ENCODE results near the gene CARM1. TPM values are rescaled to one million over a fixed set of nuclear protein-coding genes. Genes with fewer than 3 reads are reported as not detected.
A peak's percentile ranks its signal among the peaks of the same experiment; 100 is the strongest.
"Not testable (repeated sequence)": the region's sequence is repeated elsewhere in the genome, so short reads cannot be mapped to it uniquely, and the experiment has no call there.

Gene CARM1
- total RNA-seq, 1 donor from 2014 or later = 88.0 TPM

DNA sequence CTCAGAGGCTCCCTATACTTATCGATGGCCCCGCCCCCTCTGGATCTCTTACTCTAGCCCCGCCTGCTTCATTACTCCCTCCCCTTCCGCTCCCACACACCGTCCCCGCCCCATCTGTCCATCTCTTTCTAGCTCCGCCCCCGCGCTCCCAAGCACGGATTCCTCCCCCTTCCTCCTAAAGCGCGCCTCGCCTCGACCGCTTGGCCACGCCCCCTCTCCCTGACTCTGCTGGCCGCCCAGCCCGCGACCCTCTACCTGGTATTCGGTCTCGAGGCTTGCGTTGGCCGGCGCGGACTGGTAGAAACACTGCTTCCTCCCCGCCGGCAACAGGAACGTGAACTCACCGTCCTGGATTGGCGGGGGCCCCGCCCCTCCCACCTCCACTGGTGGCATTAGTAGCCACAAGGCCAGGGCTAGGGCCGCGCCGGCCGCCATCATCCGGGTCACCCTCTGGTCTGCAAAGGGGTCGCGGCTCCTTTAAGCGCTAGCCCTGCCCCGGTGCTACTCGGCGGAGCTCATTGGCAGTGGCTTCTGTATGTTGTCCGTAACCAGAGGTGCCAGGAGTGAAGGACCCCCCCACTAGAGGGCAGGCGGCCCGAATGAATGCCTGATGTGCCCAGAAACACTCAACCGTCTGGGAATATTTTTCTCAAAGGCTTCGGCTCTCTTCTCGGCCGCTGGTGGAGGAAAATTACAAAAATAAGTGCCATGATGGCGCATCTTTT lies 35.4 kb upstream of the CARM1 start, which contains the start of gene TMED1:
TMED1 (minus strand) TSS at position 459 of the 725 bp plus-strand sequence; CDS start at position 438, 21 bp downstream.
- H3K36me3 Mint-ChIP-seq (ENCODE audit: low read depth) = peaks cover 11% of the 10 kb centered on the region
- H3K9me3 Mint-ChIP-seq = peaks cover 4% of the 10 kb centered on the region
- H3K27ac Mint-ChIP-seq = peak within 1 kb of the TSS; percentile 99
- peak; percentile 93 for DNase-seq (ENCODE audit: low spot score)
- intact Hi-C loops (cut with micrococcal nuclease) = loop anchor here (1.0 kb wide), 9 partner anchors 28 to 271 kb away; partner anchors contain the start of genes CARM1, ILF3, TIMM29 and YIPF2
- H3K4me3 Mint-ChIP-seq = peak within 1 kb of the TSS; percentile 92
- peaks cover 4% of the 10 kb centered on the region for H3K27me3 Mint-ChIP-seq (ENCODE audit: insufficient read depth)
- peaks cover 15% of the 10 kb centered on the region for H3K4me1 Mint-ChIP-seq (ENCODE audit: low read depth)

DNA sequence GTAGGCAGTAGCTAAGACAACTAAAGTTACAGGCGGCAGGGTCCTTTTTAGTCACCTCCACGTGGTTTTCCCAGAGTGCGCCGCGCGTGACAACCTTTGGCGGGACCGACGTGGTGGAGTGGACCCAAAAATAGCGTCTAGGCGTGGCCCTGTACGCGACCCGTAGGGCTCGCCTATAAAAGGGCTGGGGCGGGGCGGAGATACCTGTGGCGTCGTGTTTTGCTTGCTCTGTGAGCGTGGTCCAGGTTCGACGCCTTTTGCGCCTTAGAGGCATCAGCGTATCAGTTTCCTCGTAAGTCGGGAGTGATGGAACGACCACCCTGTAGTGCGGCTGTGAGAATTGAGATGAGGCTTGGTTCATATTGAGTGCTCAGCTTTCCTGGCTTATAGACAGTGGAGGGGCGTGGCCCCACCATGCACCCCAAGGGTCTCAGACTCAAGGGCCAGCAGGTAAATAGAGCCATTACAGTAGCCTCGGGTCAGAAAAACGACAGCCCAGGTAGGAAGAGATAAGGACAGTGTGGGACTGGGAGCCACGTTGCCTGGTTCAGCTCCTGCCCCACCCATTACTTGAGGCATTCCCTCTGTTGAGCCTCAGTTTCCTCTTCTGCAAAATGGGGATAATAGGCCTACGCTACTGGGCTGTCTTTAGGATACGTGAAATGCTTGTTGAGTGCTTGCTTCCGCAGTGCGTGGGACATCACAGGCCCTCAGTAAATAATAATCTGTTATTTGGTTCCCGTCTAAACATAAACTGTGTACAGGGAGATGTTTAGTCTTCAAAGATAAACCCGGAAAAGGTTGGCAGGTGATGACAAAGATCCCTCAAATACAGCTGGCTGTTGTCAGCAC lies 34.6 kb upstream of the CARM1 start:
- peak overlapping the region; percentile 99 for H3K27ac Mint-ChIP-seq
- peak; percentile 77 for DNase-seq (ENCODE audit: low spot score)
- H3K4me3 Mint-ChIP-seq = peak overlapping the region; percentile 92
- peaks cover 4% of the 10 kb centered on the region for H3K9me3 Mint-ChIP-seq
- H3K4me1 Mint-ChIP-seq (ENCODE audit: low read depth) = peaks cover 15% of the 10 kb centered on the region
- peaks cover 4% of the 10 kb centered on the region for H3K27me3 Mint-ChIP-seq (ENCODE audit: insufficient read depth)
- intact Hi-C loops (cut with micrococcal nuclease) = loop anchor here (1.0 kb wide), 7 partner anchors 28 to 271 kb away; partner anchors contain the start of genes ILF3, TIMM29 and YIPF2
- H3K36me3 Mint-ChIP-seq (ENCODE audit: low read depth) = peaks cover 11% of the 10 kb centered on the region

- Mint-ChIP-seq H3K36me3 (ENCODE audit: low read depth) (peaks cover 11% of the 10 kb centered on the region), H3K4me1 (ENCODE audit: low read depth) (peaks cover 15% of the 10 kb centered on the region)
- H3K27ac Mint-ChIP-seq; DNase-seq (ENCODE audit: low spot score); H3K27me3 Mint-ChIP-seq (ENCODE audit: insufficient read depth); H3K4me3 Mint-ChIP-seq; intact Hi-C loops (cut with micrococcal nuclease); H3K9me3 Mint-ChIP-seq: not testable (repeated sequence)
Measured at GRCh38 chr19:10837649-10838048, 33.7 kb upstream of the CARM1 start.

GRCh38 chr19:10838377-10838776 lies 33.0 kb upstream of the CARM1 start:
- intact Hi-C loops (cut with micrococcal nuclease) = no loop called here
- H3K36me3 Mint-ChIP-seq (ENCODE audit: low read depth) = peaks cover 5% of the 10 kb centered on the region

GRCh38 chr19:10839114-10840050 lies 32.0 kb upstream of the CARM1 start:
- Mint-ChIP-seq H3K4me3 (no peak overlapping the region), H3K4me1 (ENCODE audit: low read depth) (peaks cover 15% of the 10 kb centered on the region), H3K27ac (no peak overlapping the region), H3K9me3 (peaks cover 4% of the 10 kb centered on the region), H3K36me3 (ENCODE audit: low read depth) (peaks cover 5% of the 10 kb centered on the region), H3K27me3 (ENCODE audit: insufficient read depth) (peaks cover 4% of the 10 kb centered on the region)
- DNase-seq (ENCODE audit: low spot score) = no peak
- intact Hi-C loops (cut with micrococcal nuclease) = no loop called here

More at GRCh38 chr19:10838377-10838776, 33.0 kb upstream of the CARM1 start:
- Mint-ChIP-seq H3K27me3 (ENCODE audit: insufficient read depth) (peaks cover 4% of the 10 kb centered on the region), H3K27ac (no peak overlapping the region), H3K4me3 (no peak overlapping the region), H3K9me3 (peaks cover 4% of the 10 kb centered on the region), H3K4me1 (ENCODE audit: low read depth) (peaks cover 15% of the 10 kb centered on the region)
- DNase-seq (ENCODE audit: low spot score) = no peak

- Mint-ChIP-seq H3K9me3 (peaks cover 13% of the 10 kb centered on the region), H3K4me3 (no peak overlapping the region), H3K27me3 (ENCODE audit: insufficient read depth) (peaks cover 4% of the 10 kb centered on the region), H3K4me1 (ENCODE audit: low read depth) (no peaks in the 10 kb centered on the region), H3K36me3 (ENCODE audit: low read depth) (peaks cover 3% of the 10 kb centered on the region), H3K27ac (no peak overlapping the region)
- intact Hi-C loops (cut with micrococcal nuclease) = no loop called here
- DNase-seq (ENCODE audit: low spot score) = no peak
Measured at GRCh38 chr19:10842788-10843187, 28.6 kb upstream of the CARM1 start.

DNA sequence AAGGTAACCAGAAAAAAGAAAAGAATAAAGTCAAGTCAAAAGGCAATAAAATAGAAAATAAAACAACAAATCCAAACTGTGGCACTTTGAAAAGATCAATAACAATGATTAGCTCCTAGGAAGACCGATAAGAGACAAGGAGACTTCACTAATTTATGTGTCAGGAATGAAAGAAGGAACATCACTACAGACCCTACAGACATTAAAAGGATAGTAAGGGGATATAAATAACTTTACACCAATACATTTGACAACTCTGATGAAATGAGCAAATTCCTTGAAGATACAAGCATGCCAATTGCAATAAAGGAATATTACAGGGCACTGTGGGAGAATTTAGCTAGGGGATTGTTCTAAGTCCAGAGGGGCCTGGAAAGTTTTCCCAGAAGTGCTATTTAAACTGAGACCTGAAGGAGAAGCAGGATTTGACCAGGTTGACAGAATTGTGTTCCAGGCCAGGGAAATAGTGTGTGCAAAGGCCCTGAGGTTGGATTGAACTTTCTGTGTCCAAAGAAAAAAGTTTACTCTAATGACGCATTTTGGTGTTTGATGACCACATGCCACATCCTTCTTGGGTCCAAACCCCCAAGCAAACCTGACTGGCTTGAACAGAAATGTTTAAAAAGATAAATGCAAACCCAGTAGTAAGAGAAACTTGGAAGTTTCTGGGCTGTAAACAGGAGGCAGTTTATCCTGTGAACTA lies 24.7 kb upstream of the CARM1 start:
- peaks cover 7% of the 10 kb centered on the region for H3K4me1 Mint-ChIP-seq (ENCODE audit: low read depth)
- intact Hi-C loops (cut with micrococcal nuclease) = no loop called here

GRCh38 chr19:10848230-10848856 lies 23.0 kb upstream of the CARM1 start, which contains the start of gene C19orf38:
Gene C19orf38, plus strand, starts transcription at chr19:10848415. Its CDS starts 94 bp downstream, at chr19:10848509.
- H3K36me3 Mint-ChIP-seq (ENCODE audit: low read depth) = peaks cover 3% of the 10 kb centered on the region
- H3K27ac Mint-ChIP-seq = peak within 1 kb of the TSS; percentile 51
- DNase-seq (ENCODE audit: low spot score) = no peak
- H3K4me1 Mint-ChIP-seq (ENCODE audit: low read depth) = peaks cover 7% of the 10 kb centered on the region
- peaks cover 13% of the 10 kb centered on the region for H3K9me3 Mint-ChIP-seq
- H3K4me3 Mint-ChIP-seq = peak within 1 kb of the TSS; percentile 70
- intact Hi-C loops (cut with micrococcal nuclease) = no loop called here
- no peaks in the 10 kb centered on the region for H3K27me3 Mint-ChIP-seq (ENCODE audit: insufficient read depth)

More for the DNA sequence above, 24.7 kb upstream of the CARM1 start:
- Mint-ChIP-seq H3K36me3 (ENCODE audit: low read depth) (peaks cover 3% of the 10 kb centered on the region), H3K4me3 (no peak overlapping the region), H3K27ac (no peak overlapping the region), H3K27me3 (ENCODE audit: insufficient read depth) (no peaks in the 10 kb centered on the region), H3K9me3 (peaks cover 13% of the 10 kb centered on the region)
- DNase-seq (ENCODE audit: low spot score) = no peak

- Mint-ChIP-seq H3K4me1 (ENCODE audit: low read depth) (peaks cover 7% of the 10 kb centered on the region), H3K27me3 (ENCODE audit: insufficient read depth) (no peaks in the 10 kb centered on the region), H3K9me3 (peaks cover 9% of the 10 kb centered on the region), H3K36me3 (ENCODE audit: low read depth) (peaks cover 3% of the 10 kb centered on the region), H3K4me3 (no peak overlapping the region), H3K27ac (no peak overlapping the region)
- DNase-seq (ENCODE audit: low spot score) = no peak
- intact Hi-C loops (cut with micrococcal nuclease) = no loop called here
Measured at GRCh38 chr19:10850631-10851030, 20.7 kb upstream of the CARM1 start.

DNA sequence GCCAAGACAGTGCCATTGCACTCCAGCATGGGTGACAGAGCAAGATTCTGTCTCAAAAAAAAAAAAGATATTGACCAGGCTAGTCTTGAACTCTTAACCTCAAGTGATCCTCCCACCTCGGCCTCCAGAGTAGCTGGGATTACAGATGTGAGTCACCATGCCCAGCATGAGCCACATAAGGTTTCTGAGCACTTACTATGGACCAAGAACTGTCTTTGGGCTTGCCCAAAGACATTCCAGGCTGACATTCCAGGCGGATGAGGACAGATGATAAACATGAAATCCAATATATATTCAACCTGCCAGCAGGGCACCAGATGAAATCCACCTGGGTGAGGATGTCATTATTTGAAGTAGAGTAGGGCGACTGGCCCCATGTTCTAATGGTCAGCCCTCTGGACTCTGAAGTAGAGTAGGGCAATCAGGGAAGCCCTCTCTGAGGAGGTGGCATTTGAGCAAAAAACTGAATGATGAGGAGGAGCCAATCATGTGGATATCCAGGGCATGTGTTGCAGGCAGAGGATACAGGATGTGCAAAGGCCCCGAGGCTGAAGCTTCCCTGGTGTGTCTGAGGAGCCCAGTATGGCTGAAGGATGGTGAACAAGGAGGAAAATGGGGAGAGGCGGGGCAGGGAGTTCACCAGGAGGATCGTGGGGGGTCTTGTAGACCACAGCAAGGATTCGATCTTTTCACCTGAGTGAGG lies 19.1 kb upstream of the CARM1 start:
- Mint-ChIP-seq H3K27ac (no peak overlapping the region), H3K27me3 (ENCODE audit: insufficient read depth) (no peaks in the 10 kb centered on the region), H3K4me3 (no peak overlapping the region), H3K4me1 (ENCODE audit: low read depth) (peaks cover 7% of the 10 kb centered on the region), H3K36me3 (ENCODE audit: low read depth) (no peaks in the 10 kb centered on the region), H3K9me3 (no peaks in the 10 kb centered on the region)
- intact Hi-C loops (cut with micrococcal nuclease) = no loop called here
- DNase-seq (ENCODE audit: low spot score) = no peak

DNA sequence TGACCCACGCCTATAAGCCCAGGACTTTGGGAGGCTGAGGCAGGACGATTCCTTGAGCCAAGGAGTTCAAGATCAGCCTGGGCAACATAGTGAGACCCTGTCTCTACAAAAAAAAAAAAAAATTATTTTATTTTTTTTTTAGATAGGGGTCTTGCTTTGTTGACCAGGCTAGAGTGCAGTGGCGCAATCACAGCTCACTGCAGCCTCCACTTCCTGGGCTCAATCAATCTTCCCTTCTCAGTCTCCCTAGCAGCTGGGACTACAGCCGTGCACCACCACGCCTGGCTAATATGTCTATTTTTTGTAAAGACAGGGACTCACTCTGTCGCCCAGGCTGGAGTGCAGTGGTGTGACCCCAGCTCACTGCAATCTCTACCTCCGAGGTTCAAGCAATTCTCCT lies 18.4 kb upstream of the CARM1 start:
- no peaks in the 10 kb centered on the region for H3K27me3 Mint-ChIP-seq (ENCODE audit: insufficient read depth)
- no peaks in the 10 kb centered on the region for H3K9me3 Mint-ChIP-seq
- DNase-seq (ENCODE audit: low spot score) = no peak
- no peak overlapping the region for H3K27ac Mint-ChIP-seq
- no peak overlapping the region for H3K4me3 Mint-ChIP-seq
- intact Hi-C loops (cut with micrococcal nuclease) = no loop called here
- H3K4me1 Mint-ChIP-seq (ENCODE audit: low read depth) = peaks cover 7% of the 10 kb centered on the region
- no peaks in the 10 kb centered on the region for H3K36me3 Mint-ChIP-seq (ENCODE audit: low read depth)

Data from activated T-helper 1 cell treated with anti-CD3 and anti-CD28 coated beads, Interleukin-12 subunit alpha, Interleukin-12 subunit beta, Interleukin-2, Interleukin-4 antibody, amounts not matched to agents 30 ng/mL and 10 ng/mL and 1 ng/mL, durations not matched to agents 14 hours and 24 hours and 36 hours (primary cell).